T-cell (primary cell): Measurements from ENCODE around the gene NDUFV1. TPM values are rescaled to one million over a fixed set of nuclear protein-coding genes. Genes with fewer than 3 reads are reported as not detected.

ENCODE experiments used
- ATAC-seq, 4 experiments: fragments of 200-7000 bp in 3 of 4; fragments of 150-1000 bp in 1 of 4; cut with Tn5 transposase; replicated peaks in 1 of 4; 1 replicate in 3 of 4; 2 replicates in 1 of 4; pipeline ENCODE4 v1.10.0; 2021; ENCODE audit warnings: moderate library complexity in 3 of 4, mild to moderate bottlenecking in 2 of 4, moderate number of reproducible peaks in 1 of 4
- CTCF ChIA-PET, 2 donors: fragments of 300-600 bp; sonication (Branson Sonifier 250); formaldehyde crosslinking; loops; one replicate each; lab custom pipeline; 2022; ENCODE audit warnings: antibody characterized with exemption in 2 of 2; lab: Charles Lee
- POLR2A ChIA-PET, 2 donors: fragments of 300-600 bp; sonication (Branson Sonifier 250); formaldehyde crosslinking; loops; one replicate each; lab custom pipeline; 2022; ENCODE audit warnings: antibody characterized with exemption in 2 of 2; lab: Charles Lee
- DNase-seq, 35 experiments: peaks; one replicate each; pipeline versions ENCODE4 v3.0.0 to v3.0.0-alpha.2; 2013 to 2023
- H3K27ac ChIP-seq: one replicate; pipeline ENCODE4 v1.5.1; 2013; ENCODE audit warnings: low read length
- H3K27me3 ChIP-seq, 2 experiments: replicated peaks in 1 of 2; 1 replicate in 1 of 2; 2 replicates in 1 of 2; pipeline versions ENCODE4 v1.6.1 to v1.7.0; 2013; ENCODE audit warnings: low read length in 1 of 2, mixed read lengths in 1 of 2; ENCODE audit not compliant: control insufficient read depth in 2 of 2, insufficient read depth in 2 of 2; ENCODE audit errors: extremely low read depth in 1 of 2
- H3K36me3 ChIP-seq, 2 donors: 1 replicate in 1 of 2; 2 replicates in 1 of 2; pipeline versions ENCODE4 v1.6.1 to v1.7.0; 2013; ENCODE audit warnings: low read length in 1 of 2; ENCODE audit not compliant: control insufficient read depth in 2 of 2, insufficient read depth in 1 of 2; ENCODE audit errors: extremely low read depth in 1 of 2
- H3K4me1 ChIP-seq, 2 experiments: 1 replicate in 1 of 2; 2 replicates in 1 of 2; pipeline versions ENCODE4 v1.6.1 to v1.7.0; 2013; ENCODE audit warnings: low read length in 2 of 2, mixed read lengths in 1 of 2; ENCODE audit not compliant: insufficient read depth in 2 of 2, control insufficient read depth in 1 of 2; ENCODE audit errors: extremely low read depth in 1 of 2
- H3K4me3 ChIP-seq, 2 donors: 1 replicate in 1 of 2; 2 replicates in 1 of 2; pipeline versions ENCODE4 v1.5.1 to v1.7.0; 2013; ENCODE audit warnings: mild to moderate bottlenecking in 2 of 2, low read length in 1 of 2, moderate library complexity in 1 of 2; ENCODE audit not compliant: control insufficient read depth in 1 of 2; ENCODE audit errors: extremely low read depth in 1 of 2
- H3K9me3 ChIP-seq: 2 replicates; pipeline ENCODE4 v1.7.0; 2013
- H3K27ac Mint-ChIP-seq, 2 donors: one replicate each; pipeline ENCODE4 v1.8.0; 2020 to 2021; ENCODE audit warnings: mild to moderate bottlenecking in 2 of 2, mixed read lengths in 2 of 2
- H3K27me3 Mint-ChIP-seq, 2 donors: one replicate each; pipeline ENCODE4 v1.8.0; 2021 to 2022; ENCODE audit warnings: mixed read lengths in 2 of 2
- H3K36me3 Mint-ChIP-seq: one replicate; pipeline ENCODE4 v1.8.0; 2021; ENCODE audit warnings: mixed read lengths
- H3K4me1 Mint-ChIP-seq, 3 donors: one replicate each; pipeline ENCODE4 v1.8.0; 2020 to 2022; ENCODE audit warnings: mixed read lengths in 3 of 3, mild to moderate bottlenecking in 1 of 3
- H3K4me3 Mint-ChIP-seq, 3 donors: one replicate each; pipeline ENCODE4 v1.8.0; 2020 to 2022; ENCODE audit warnings: mild to moderate bottlenecking in 3 of 3, mixed read lengths in 3 of 3, moderate library complexity in 3 of 3
- H3K9me3 Mint-ChIP-seq, 3 donors: one replicate each; pipeline ENCODE4 v1.8.0; 2020 to 2022; ENCODE audit warnings: mixed read lengths in 3 of 3
- WGBS: methylation state at CpG from one replicate; pipeline ENCODE4 v1.1.5; 2013; ENCODE audit warnings: missing lambda C conversion rate; ENCODE audit not compliant: insufficient coverage; 5-methylcytosine and 5-hydroxymethylcytosine counted together
- total RNA-seq, 35 experiments: library from RNA in 6 of 35; stranded (reverse) in 6 of 35; fragments of 120-200 nt in 1 of 35; gene quantifications; one replicate each; pipeline versions ENCODE4 v1.2.1 to v1.2.4 and lab custom pipeline; 2013 to 2026

The NDUFV1 gene
- total RNA-seq, 5 donors from 2014 or later (not counting 1 experiment from before 2014, with no cell fraction given) = 199 to 250 (median 238) TPM

DNA sequence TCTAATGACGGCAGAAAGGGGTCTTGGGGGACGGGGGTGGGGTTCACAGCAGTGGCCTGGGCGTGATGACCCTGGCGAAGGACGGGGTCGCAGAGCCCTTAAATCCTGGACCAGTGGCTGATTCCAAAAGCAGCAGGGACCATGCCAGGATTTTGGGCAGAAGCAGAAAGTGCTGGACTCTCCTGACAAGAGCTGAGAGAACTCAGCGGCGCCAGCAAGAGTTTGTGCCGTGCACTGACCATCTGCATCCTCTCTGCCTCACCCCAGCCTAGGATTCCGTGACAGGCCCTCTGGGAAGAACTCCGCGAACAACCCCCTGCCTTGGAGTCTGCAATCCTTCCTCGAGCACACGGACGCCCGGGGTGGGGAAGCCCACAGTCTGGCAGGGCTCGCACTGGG is 644 bp upstream of the NDUFV1 start:
- Histone ChIP-seq H3K36me3 (peaks cover 7 to 27% of the 10 kb centered on the region in 2 donors), H3K4me3 (peak overlapping the region; percentile 86 to 88), H3K4me1 (peaks cover 7 to 25% of the 10 kb centered on the region in 2 experiments), H3K9me3 (no peaks in the 10 kb centered on the region), H3K27ac (peak overlapping the region; percentile 48), H3K27me3 (peaks cover 0 to 11% of the 10 kb centered on the region in 2 experiments)
- H3K4me1 Mint-ChIP-seq = peaks cover 12 to 27% (median 17%) of the 10 kb centered on the region in 3 donors
- no peak for DNase-seq
- no peak for ATAC-seq
- peak overlapping the region; percentile 68 to 86 for H3K27ac Mint-ChIP-seq
- no peaks in the 10 kb centered on the region for H3K9me3 Mint-ChIP-seq
- WGBS = 58% methylated on average over 15 of the region's 17 CpGs
- POLR2A ChIA-PET = no interaction called here
- H3K4me3 Mint-ChIP-seq = peak overlapping the region; percentile 77 to 86 (median 84)
- CTCF ChIA-PET = no interaction called here
- H3K36me3 Mint-ChIP-seq = peaks cover 20% of the 10 kb centered on the region
- H3K27me3 Mint-ChIP-seq = peaks cover 6 to 14% of the 10 kb centered on the region in 2 donors

DNA sequence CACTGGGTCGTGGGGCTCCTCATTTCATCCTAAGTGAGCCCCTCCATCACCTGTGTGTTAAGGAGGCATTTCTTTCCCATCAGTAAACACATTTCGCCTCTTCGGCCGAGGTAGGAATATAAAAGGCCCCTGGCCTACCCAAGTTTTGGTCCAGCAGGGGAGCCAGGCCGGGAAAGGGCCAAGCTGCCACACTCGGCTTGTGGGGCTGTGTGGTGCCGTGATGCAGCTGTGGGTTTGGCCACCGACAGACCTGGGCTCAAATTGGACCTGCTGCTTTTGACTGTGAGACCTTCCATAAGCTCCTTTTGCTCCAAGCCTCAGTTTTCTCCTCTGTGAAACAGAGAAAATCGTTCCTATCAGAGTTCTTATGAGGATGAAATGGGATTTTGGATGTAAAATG is 771 bp downstream of the NDUFV1 start:
- Mint-ChIP-seq H3K27me3 (peaks cover 4 to 7% of the 10 kb centered on the region in 2 donors), H3K27ac (peak overlapping the region; percentile 52 to 75), H3K36me3 (peaks cover 25% of the 10 kb centered on the region), H3K9me3 (no peaks in the 10 kb centered on the region), H3K4me3 (peak overlapping the region; percentile 77 to 86 (median 84)), H3K4me1 (peaks cover 12 to 27% (median 17%) of the 10 kb centered on the region in 3 donors)
- ChIA-PET CTCF (no interaction called here), POLR2A (no interaction called here)
- H3K9me3 ChIP-seq = no peaks in the 10 kb centered on the region
- peaks cover 0 to 4% of the 10 kb centered on the region in 2 experiments for H3K27me3 ChIP-seq
- peaks cover 18 to 41% of the 10 kb centered on the region in 2 donors for H3K36me3 ChIP-seq
- H3K4me1 ChIP-seq = peaks cover 7 to 25% of the 10 kb centered on the region in 2 experiments
- DNase-seq = no peak
- peak overlapping the region; percentile 86 to 88 for H3K4me3 ChIP-seq
- peak overlapping the region; percentile 48 for H3K27ac ChIP-seq
- ATAC-seq = no peak
- 70% methylated on average over 4 of the region's 9 CpGs for WGBS

DNA sequence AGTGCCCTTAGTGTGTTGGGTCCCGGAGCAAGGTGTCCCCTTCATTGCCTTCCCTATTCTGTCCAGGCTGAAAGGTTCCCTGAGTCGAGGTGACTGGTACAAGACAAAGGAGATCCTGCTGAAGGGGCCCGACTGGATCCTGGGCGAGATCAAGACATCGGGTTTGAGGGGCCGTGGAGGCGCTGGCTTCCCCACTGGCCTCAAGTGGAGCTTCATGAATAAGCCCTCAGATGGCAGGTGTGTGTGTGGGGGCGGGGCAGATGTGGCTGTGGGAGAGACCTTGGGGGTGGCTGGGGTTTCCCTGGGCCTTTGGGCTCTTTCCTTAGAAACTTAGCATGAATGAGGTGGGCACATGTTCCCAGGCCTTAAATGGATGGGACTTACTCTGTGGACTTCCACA is 1.8 kb downstream of the NDUFV1 start:
- peaks cover 14 to 33% (median 21%) of the 10 kb centered on the region in 3 donors for H3K4me1 Mint-ChIP-seq
- H3K27ac Mint-ChIP-seq = peak overlapping the region in 1 of 2 donors; percentile 11
- DNase-seq (no peak), ATAC-seq (no peak)
- no peaks in the 10 kb centered on the region for H3K9me3 ChIP-seq
- peaks cover 27% of the 10 kb centered on the region for H3K36me3 Mint-ChIP-seq
- no peak overlapping the region for H3K4me3 ChIP-seq
- CTCF ChIA-PET = no interaction called here
- POLR2A ChIA-PET = no interaction called here
- no peak overlapping the region for H3K27ac ChIP-seq
- H3K4me1 ChIP-seq = peaks cover 9 to 34% of the 10 kb centered on the region in 2 experiments
- peaks cover 0 to 3% of the 10 kb centered on the region in 2 experiments for H3K27me3 ChIP-seq
- peaks cover 18 to 48% of the 10 kb centered on the region in 2 donors for H3K36me3 ChIP-seq
- 95% methylated on average over 7 of the region's 8 CpGs for WGBS
- H3K27me3 Mint-ChIP-seq = no peaks in the 10 kb centered on the region
- no peaks in the 10 kb centered on the region for H3K9me3 Mint-ChIP-seq
- peak overlapping the region; percentile 77 to 86 (median 84) for H3K4me3 Mint-ChIP-seq

DNA sequence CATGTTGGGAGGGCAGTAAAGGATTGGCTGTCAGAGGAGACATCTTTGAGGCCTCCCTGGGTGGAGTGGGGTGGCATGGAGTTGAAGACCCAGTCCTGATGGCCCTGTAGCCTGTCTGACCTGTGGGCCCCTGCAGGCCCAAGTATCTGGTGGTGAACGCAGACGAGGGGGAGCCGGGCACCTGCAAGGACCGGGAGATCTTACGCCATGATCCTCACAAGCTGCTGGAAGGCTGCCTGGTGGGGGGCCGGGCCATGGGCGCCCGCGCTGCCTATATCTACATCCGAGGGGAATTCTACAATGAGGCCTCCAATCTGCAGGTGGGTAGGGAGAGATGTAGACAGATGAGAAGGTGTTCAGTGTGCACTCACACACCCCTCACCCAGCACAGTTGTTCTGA is 2.6 kb downstream of the NDUFV1 start:
- POLR2A ChIA-PET = no interaction called here
- 94% methylated on average over 4 of the region's 10 CpGs for WGBS

DNA sequence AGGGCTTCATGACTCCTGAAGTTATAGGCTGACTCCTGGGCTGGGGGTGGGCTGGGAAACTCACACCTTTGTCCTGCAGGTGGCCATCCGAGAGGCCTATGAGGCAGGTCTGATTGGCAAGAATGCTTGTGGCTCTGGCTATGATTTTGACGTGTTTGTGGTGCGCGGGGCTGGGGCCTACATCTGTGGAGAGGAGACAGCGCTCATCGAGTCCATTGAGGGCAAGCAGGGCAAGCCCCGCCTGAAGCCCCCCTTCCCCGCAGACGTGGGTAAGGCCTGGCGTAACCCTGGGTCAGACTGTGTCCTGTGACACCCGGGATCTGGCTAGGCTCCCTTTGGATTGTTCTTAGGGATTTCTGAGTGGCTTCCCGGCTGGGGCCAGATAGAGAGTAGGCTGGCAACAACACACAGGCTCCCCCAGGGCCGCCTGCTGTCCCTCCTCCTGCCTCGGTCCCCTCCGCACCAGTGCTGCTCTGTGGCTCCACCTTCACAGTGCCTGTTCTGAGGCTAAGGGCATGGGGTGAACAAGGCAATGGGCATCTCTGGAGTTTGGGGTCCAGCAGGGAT is 3.6 kb downstream of the NDUFV1 start:
- Histone ChIP-seq H3K36me3 (peaks cover 18 to 48% of the 10 kb centered on the region in 2 donors), H3K4me1 (peaks cover 17 to 53% of the 10 kb centered on the region in 2 experiments), H3K9me3 (no peaks in the 10 kb centered on the region), H3K27me3 (no peaks in the 10 kb centered on the region), H3K27ac (no peak overlapping the region), H3K4me3 (no peak overlapping the region)
- POLR2A ChIA-PET = interaction anchor here in 1 of 2 donors (0.6 kb wide), 1 partner anchor 14 kb away, joined by 10 read pairs; no protein-coding TSS in a partner anchor
- Mint-ChIP-seq H3K4me1 (peaks cover 22 to 52% (median 36%) of the 10 kb centered on the region in 3 donors), H3K27me3 (no peaks in the 10 kb centered on the region), H3K9me3 (no peaks in the 10 kb centered on the region), H3K36me3 (peaks cover 27% of the 10 kb centered on the region), H3K27ac (no peak overlapping the region), H3K4me3 (no peak overlapping the region)
- ATAC-seq (no peak), DNase-seq (no peak)
- 94% methylated on average over 12 of the region's 15 CpGs for WGBS
- CTCF ChIA-PET = no interaction called here

More for the DNA sequence above, 2.6 kb downstream of the NDUFV1 start:
- Histone ChIP-seq H3K27me3 (peaks cover 0 to under 1% of the 10 kb centered on the region in 2 experiments), H3K27ac (no peak overlapping the region), H3K4me3 (no peak overlapping the region), H3K9me3 (no peaks in the 10 kb centered on the region), H3K36me3 (peaks cover 18 to 48% of the 10 kb centered on the region in 2 donors), H3K4me1 (peaks cover 10 to 42% of the 10 kb centered on the region in 2 experiments)
- ATAC-seq = no peak
- DNase-seq = no peak
- CTCF ChIA-PET = no interaction called here
- peaks cover 27% of the 10 kb centered on the region for H3K36me3 Mint-ChIP-seq
- no peak overlapping the region for H3K27ac Mint-ChIP-seq
- H3K27me3 Mint-ChIP-seq = no peaks in the 10 kb centered on the region
- H3K4me3 Mint-ChIP-seq = peak overlapping the region in 1 of 3 donors; percentile 34
- peaks cover 19 to 41% (median 30%) of the 10 kb centered on the region in 3 donors for H3K4me1 Mint-ChIP-seq
- no peaks in the 10 kb centered on the region for H3K9me3 Mint-ChIP-seq

DNA sequence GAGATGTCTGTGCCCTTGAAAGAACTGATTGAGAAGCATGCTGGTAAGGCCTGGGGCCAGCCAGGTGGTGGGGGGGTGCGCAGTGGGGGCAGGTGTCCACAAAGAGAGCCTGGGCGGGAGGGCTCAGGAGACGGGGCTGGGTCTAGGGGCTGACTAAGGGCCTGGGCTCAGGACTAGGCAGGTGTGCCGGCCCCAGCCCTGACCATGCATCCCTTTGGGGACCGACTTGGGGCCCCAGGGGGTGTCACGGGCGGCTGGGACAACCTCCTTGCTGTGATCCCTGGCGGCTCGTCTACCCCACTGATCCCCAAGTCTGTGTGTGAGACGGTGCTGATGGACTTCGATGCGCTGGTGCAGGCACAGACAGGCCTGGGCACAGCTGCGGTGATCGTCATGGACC is 4.4 kb downstream of the NDUFV1 start:
- ChIA-PET POLR2A (no interaction called here), CTCF (no interaction called here)
- Histone ChIP-seq H3K4me1 (peaks cover 22 to 59% of the 10 kb centered on the region in 2 experiments), H3K4me3 (no peak overlapping the region), H3K36me3 (peaks cover 18 to 48% of the 10 kb centered on the region in 2 donors), H3K9me3 (no peaks in the 10 kb centered on the region), H3K27me3 (peaks cover 0 to 5% of the 10 kb centered on the region in 2 experiments), H3K27ac (no peak overlapping the region)
- H3K4me1 Mint-ChIP-seq = peaks cover 16 to 54% (median 36%) of the 10 kb centered on the region in 3 donors
- no peaks in the 10 kb centered on the region for H3K27me3 Mint-ChIP-seq
- no peaks in the 10 kb centered on the region for H3K9me3 Mint-ChIP-seq
- H3K4me3 Mint-ChIP-seq = no peak overlapping the region
- ATAC-seq (no peak), DNase-seq (no peak)
- no peak overlapping the region for H3K27ac Mint-ChIP-seq
- 95% methylated on average over 13 of the region's 14 CpGs for WGBS
- peaks cover 27% of the 10 kb centered on the region for H3K36me3 Mint-ChIP-seq
